Testis (tissue), 3 donors: ENCODE data around the gene ATXN7L1. TPM values are rescaled to one million over a fixed set of nuclear protein-coding genes. Genes with fewer than 3 reads are reported as not detected.

Experiments
- DNase-seq: peaks from one replicate; pipeline ENCODE4 v3.0.0-alpha.2; 2019
- H3K27ac ChIP-seq, 2 donors: fragments of 200-600 bp; sonication (generic); one replicate each; pipeline ENCODE4 v1.5.1; 2019
- H3K27me3 ChIP-seq: fragments of 200-600 bp; sonication (generic); one replicate; pipeline ENCODE4 v1.5.1; 2019
- H3K36me3 ChIP-seq: fragments of 200-600 bp; sonication (generic); one replicate; pipeline ENCODE4 v1.5.1; 2017; ENCODE audit warnings: low read depth; ENCODE audit errors: missing control alignments
- H3K4me1 ChIP-seq: fragments of 200-600 bp; sonication (generic); one replicate; pipeline ENCODE4 v1.5.1; 2019
- H3K4me3 ChIP-seq, 2 donors: fragments of 200-600 bp; sonication (generic); one replicate each; pipeline ENCODE4 v1.5.1; 2017 to 2019
- H3K9me3 ChIP-seq: fragments of 200-600 bp; sonication (generic); one replicate; pipeline ENCODE4 v1.5.1; 2017
- POLR2A ChIP-seq: fragments of 450-650 bp; IDR thresholded peaks from one replicate; pipeline ENCODE4 v1.6.1; 2017; ENCODE audit warnings: antibody characterized with exemption, mild to moderate bottlenecking, moderate library complexity
- WGBS, 2 donors: methylation state at CpG; one replicate each; pipeline ENCODE4 v1.1.5; 2018; 5-methylcytosine and 5-hydroxymethylcytosine counted together
- intact Hi-C: fragments of 100-400 bp; cut with DNase I; formaldehyde crosslinking; loops from one replicate; pipeline ENCODE4 v1.15.1; 2023; ENCODE audit warnings: low total_unique reads
- polyA plus RNA-seq: library from polyadenylated mRNA; stranded (reverse); fragments of 350-450 nt; fragmentation: Illumina TruSeq; extraction: RNeasy Lipid Tissue Mini Kit (QIAGEN cat#74804); gene quantifications from one replicate; pipeline ENCODE4 v1.2.3, GENCODE V29; 2014; ENCODE audit warnings: low read depth, low replicate concordance; ENCODE audit not compliant: insufficient read depth
- total RNA-seq, 2 donors: library from RNA; depleted of rRNA; stranded (reverse); fragments of >200 nt; gene quantifications; one replicate each; pipeline ENCODE4 v1.2.3, GENCODE V29; 2016
- TF ChIP-seq, protein P1 (sequence below), 3 experiments: fragments of 450-650 bp in 2 of 3; fragments of 200-600 bp in 1 of 3; sonication (generic) in 1 of 3; IDR thresholded peaks; one replicate each; pipeline ENCODE4 v1.5.1; 2016 to 2019; ENCODE audit warnings: antibody characterized with exemption in 3 of 3, mild to moderate bottlenecking in 2 of 3, moderate library complexity in 1 of 3

The ATXN7L1 gene
- total and polyA plus RNA-seq, 3 donors from 2014 or later: 35.7 to 61.7 (median 35.9) TPM

GRCh38 chr7:105664816-105665525 is 211.4 kb downstream of the ATXN7L1 start:
- DNase-seq: no peak

DNA sequence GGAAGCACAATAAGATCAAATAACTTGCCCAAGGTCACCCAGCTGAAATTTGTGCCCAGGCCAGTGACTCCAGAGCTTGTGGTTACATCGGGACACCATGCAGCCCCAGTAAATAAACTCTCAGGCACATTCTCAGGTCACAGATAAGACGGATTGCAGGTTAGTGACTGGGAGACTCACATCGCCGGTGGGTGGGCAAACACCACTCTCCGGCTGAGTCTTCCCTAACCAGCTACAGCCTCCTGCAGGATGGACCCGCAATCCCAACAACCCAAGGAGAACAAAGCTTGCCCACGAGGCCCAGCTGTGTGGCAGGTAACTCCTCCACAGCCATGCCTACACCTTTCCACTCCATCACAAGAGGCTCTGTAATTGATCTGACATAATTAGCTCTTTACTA is 213.4 kb downstream of the ATXN7L1 start:
- WGBS, 2 donors: 66 to 90% methylated on average over 5 to 7 of the region's 7 CpGs
- Histone ChIP-seq H3K27me3 (no peaks in the 10 kb centered on the region), H3K4me3 (no peak overlapping the region), H3K4me1 (no peaks in the 10 kb centered on the region), H3K36me3 (no peaks in the 10 kb centered on the region), H3K9me3 (no peaks in the 10 kb centered on the region), H3K27ac (no peak overlapping the region)
- no peak for DNase-seq
- intact Hi-C loops: no loop called here
- TF ChIP-seq POLR2A: no peak
- TF ChIP-seq, protein P1, sequence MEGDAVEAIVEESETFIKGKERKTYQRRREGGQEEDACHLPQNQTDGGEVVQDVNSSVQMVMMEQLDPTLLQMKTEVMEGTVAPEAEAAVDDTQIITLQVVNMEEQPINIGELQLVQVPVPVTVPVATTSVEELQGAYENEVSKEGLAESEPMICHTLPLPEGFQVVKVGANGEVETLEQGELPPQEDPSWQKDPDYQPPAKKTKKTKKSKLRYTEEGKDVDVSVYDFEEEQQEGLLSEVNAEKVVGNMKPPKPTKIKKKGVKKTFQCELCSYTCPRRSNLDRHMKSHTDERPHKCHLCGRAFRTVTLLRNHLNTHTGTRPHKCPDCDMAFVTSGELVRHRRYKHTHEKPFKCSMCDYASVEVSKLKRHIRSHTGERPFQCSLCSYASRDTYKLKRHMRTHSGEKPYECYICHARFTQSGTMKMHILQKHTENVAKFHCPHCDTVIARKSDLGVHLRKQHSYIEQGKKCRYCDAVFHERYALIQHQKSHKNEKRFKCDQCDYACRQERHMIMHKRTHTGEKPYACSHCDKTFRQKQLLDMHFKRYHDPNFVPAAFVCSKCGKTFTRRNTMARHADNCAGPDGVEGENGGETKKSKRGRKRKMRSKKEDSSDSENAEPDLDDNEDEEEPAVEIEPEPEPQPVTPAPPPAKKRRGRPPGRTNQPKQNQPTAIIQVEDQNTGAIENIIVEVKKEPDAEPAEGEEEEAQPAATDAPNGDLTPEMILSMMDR (IDR thresholded peaks at IDR 0.05): no peak

More at GRCh38 chr7:105664816-105665525, 211.4 kb downstream of the ATXN7L1 start:
- 89 to 91% methylated on average over 8 of the region's 8 CpGs for WGBS, 2 donors
- TF ChIP-seq, protein P1 (IDR thresholded peaks at IDR 0.05): no peak
- TF ChIP-seq POLR2A: no peak
- Histone ChIP-seq H3K27me3 (no peaks in the 10 kb centered on the region), H3K4me3 (no peak overlapping the region), H3K4me1 (no peaks in the 10 kb centered on the region), H3K9me3 (no peaks in the 10 kb centered on the region), H3K27ac (no peak overlapping the region), H3K36me3 (no peaks in the 10 kb centered on the region)
- intact Hi-C loops: no loop called here

DNA sequence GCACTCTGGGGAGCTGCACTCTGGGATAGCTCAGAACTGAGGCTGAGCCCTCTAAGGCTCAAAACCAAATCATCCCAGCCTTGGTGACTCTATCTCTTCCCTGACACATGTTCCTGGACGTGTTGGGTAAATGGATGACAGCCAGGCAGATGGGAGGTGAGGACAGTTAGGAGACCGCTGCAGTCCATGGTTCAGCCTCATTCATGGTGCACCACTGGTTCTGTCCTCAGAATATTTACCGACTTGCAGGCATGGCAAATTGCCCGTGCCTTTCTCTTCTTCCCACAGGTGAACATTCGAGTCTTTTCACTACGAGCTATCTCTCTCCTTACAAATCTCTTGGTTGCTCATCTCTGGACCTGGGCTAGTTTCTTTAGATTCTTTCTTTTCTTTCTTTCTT is 214.8 kb downstream of the ATXN7L1 start:
- DNase-seq: no peak
- TF ChIP-seq, protein P1 (IDR thresholded peaks at IDR 0.05): no peak
- TF ChIP-seq POLR2A: no peak
- H3K27ac ChIP-seq: no peak overlapping the region
- WGBS, 2 donors: 92 to 94% methylated on average over 6 of the region's 6 CpGs
- H3K4me3 ChIP-seq: no peak overlapping the region
- no peaks in the 10 kb centered on the region for H3K9me3 ChIP-seq
- H3K36me3 ChIP-seq: no peaks in the 10 kb centered on the region
- H3K4me1 ChIP-seq: no peaks in the 10 kb centered on the region
- no peaks in the 10 kb centered on the region for H3K27me3 ChIP-seq
- intact Hi-C loops: no loop called here

DNA sequence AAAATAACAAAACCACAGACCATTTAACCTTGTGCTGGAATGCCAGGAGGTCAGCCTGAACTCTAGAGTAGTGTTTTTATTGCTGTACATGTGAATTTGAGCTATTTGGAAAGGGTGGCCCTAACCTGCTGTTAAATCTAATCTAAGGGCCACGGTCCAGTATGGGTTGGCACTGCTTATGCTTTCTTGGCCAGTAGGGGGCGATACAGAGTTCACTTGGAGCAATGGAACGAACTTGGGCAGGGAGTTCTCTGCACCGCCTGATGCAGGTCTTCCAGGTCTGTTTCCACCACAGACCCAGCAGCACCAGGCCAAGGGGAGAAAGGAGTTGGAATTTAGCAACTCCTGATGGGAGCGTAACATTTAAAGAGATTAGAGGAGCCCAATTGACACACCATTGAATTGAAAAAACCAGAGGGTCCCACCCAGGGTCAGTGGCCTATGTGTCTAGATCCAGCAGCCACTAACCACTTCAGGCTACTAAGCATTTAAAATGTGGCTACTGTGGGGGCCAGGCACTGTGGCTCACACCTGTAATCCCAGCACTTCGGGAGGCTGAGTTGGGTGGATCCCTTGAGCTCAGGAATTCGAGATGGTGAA is 219.4 kb downstream of the ATXN7L1 start:
- H3K36me3 ChIP-seq: no peaks in the 10 kb centered on the region
- H3K9me3 ChIP-seq: no peaks in the 10 kb centered on the region
- no peak overlapping the region for H3K4me3 ChIP-seq
- H3K4me1 ChIP-seq: peaks cover 14% of the 10 kb centered on the region
- no peaks in the 10 kb centered on the region for H3K27me3 ChIP-seq
- DNase-seq: peak; percentile 76
- WGBS, 2 donors: 72 to 73% methylated on average over 7 of the region's 7 CpGs
- no peak overlapping the region for H3K27ac ChIP-seq
- no peak for TF ChIP-seq POLR2A
- TF ChIP-seq, protein P1 (IDR thresholded peaks at IDR 0.05): peak in 2 of 3 experiments; percentile 51 to 83
- intact Hi-C loops: no loop called here
